BJ (cell line): ENCODE measurements around the gene CUX1. TPM values are rescaled to one million over a fixed set of nuclear protein-coding genes. Genes with fewer than 3 reads are reported as not detected.

Source experiments
- CTCF ChIA-PET: fragments of 350-600 bp; formaldehyde crosslinking; extraction: SDS; loops from one replicate; lab custom pipeline; 2021; ENCODE audit warnings: antibody characterized with exemption, inconsistent platforms; lab: Yijun Ruan, JAX
- POLR2A ChIA-PET: fragments of 300-600 bp; sonication (Branson Sonifier 250); formaldehyde crosslinking; extraction: SDS; loops from one replicate; lab custom pipeline; 2021; ENCODE audit warnings: antibody characterized with exemption; lab: Charles Lee
- DNase-seq: peaks from one replicate; pipeline ENCODE4 v3.0.0-alpha.2; 2011; ENCODE audit warnings: low read depth
- H3K27me3 ChIP-seq: 2 replicates; pipeline ENCODE4 v1.6.0; 2011; ENCODE audit warnings: low read length; ENCODE audit not compliant: control insufficient read depth, insufficient read depth
- H3K36me3 ChIP-seq: 2 replicates; pipeline ENCODE4 v1.5.1; 2011; ENCODE audit warnings: low read length; ENCODE audit not compliant: control insufficient read depth, insufficient read depth
- H3K4me3 ChIP-seq: 2 replicates; pipeline ENCODE4 v1.5.1; 2011; ENCODE audit warnings: low read depth, mild to moderate bottlenecking, control low read depth, low read length
- polyA plus RNA-seq: library from polyadenylated mRNA; depleted of rRNA; stranded (reverse); fragments of >200 nt; gene quantifications from 2 replicates; pipeline ENCODE4 v1.2.3, GENCODE V29; 2011
- TF ChIP-seq, protein P1 (sequence below): IDR thresholded peaks from 2 replicates; pipeline ENCODE4 v1.5.1; 2011; ENCODE audit warnings: low read depth, mild to moderate bottlenecking, control low read depth, inconsistent platforms, low read length, moderate library complexity; ENCODE audit not compliant: insufficient read depth

Gene CUX1
- polyA plus RNA-seq, 1 experiment, result 36.5 TPM

- TF ChIP-seq, protein P1, sequence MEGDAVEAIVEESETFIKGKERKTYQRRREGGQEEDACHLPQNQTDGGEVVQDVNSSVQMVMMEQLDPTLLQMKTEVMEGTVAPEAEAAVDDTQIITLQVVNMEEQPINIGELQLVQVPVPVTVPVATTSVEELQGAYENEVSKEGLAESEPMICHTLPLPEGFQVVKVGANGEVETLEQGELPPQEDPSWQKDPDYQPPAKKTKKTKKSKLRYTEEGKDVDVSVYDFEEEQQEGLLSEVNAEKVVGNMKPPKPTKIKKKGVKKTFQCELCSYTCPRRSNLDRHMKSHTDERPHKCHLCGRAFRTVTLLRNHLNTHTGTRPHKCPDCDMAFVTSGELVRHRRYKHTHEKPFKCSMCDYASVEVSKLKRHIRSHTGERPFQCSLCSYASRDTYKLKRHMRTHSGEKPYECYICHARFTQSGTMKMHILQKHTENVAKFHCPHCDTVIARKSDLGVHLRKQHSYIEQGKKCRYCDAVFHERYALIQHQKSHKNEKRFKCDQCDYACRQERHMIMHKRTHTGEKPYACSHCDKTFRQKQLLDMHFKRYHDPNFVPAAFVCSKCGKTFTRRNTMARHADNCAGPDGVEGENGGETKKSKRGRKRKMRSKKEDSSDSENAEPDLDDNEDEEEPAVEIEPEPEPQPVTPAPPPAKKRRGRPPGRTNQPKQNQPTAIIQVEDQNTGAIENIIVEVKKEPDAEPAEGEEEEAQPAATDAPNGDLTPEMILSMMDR, result no peak
- Histone ChIP-seq H3K27me3 (no peaks in the 10 kb centered on the region), H3K36me3 (no peaks in the 10 kb centered on the region), H3K4me3 (peak overlapping the region; percentile 77)
- ChIA-PET CTCF (interaction anchor here (0.7 kb wide), 1 partner anchor 420 kb away, joined by 5 read pairs; no protein-coding TSS in a partner anchor), POLR2A (no interaction called here)
- no peak for DNase-seq
These were observed 593 bp upstream of the CUX1 start for GRCh38 chr7:101816595-101817470.

- Histone ChIP-seq H3K36me3 (peaks cover 2% of the 10 kb centered on the region; the same call in 1 of the 2 replicates), H3K27me3 (no peaks in the 10 kb centered on the region), H3K4me3 (no peak overlapping the region; the same call in 1 of the 2 replicates)
- ChIA-PET POLR2A (no interaction called here), CTCF (interaction anchor here (0.9 to 1.6 kb wide), 2 partner anchors 75 to 277 kb away, joined by 3 to 7 read pairs; no protein-coding TSS in a partner anchor)
- TF ChIP-seq, protein P1, result no peak
- DNase-seq, result no peak
These were observed 1.1 kb downstream of the CUX1 start for GRCh38 chr7:101818287-101819071.

DNA sequence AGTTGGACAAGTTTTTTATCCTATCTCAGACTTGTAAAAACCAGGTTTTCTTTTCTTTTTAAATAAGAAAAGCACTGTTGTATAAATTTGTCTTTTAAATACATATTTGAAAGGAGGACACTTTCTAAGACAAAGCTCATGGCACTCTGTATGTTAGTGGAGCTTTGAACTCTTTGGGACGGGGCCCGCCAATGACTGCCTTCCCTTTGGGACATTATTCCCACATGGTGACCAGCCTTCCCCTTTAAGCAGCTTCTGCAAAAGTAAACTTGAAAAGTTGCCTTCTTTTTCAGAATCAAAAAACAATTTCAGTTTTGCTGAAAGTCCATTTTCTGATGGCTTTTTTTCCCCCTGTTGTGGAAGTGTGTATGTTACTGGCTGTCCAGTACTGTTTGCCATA is 1.8 kb downstream of the CUX1 start:
- H3K27me3 ChIP-seq, result no peaks in the 10 kb centered on the region
- TF ChIP-seq, protein P1, result no peak
- peaks cover 2% of the 10 kb centered on the region; the same call in 1 of the 2 replicates for H3K36me3 ChIP-seq
- no peak overlapping the region for H3K4me3 ChIP-seq
- CTCF ChIA-PET, result interaction anchor here (0.8 to 1.6 kb wide), 2 partner anchors 37 to 76 kb away, joined by 5 to 7 read pairs; no protein-coding TSS in a partner anchor
- POLR2A ChIA-PET, result no interaction called here
- no peak for DNase-seq

GRCh38 chr7:101819913-101820522 is 2.6 kb downstream of the CUX1 start:
- peaks cover 2% of the 10 kb centered on the region; the same call in 1 of the 2 replicates for H3K36me3 ChIP-seq
- TF ChIP-seq, protein P1, result no peak
- ChIA-PET POLR2A (no interaction called here), CTCF (interaction anchor here (0.8 to 1.6 kb wide), 2 partner anchors 37 to 77 kb away, joined by 5 to 7 read pairs; no protein-coding TSS in a partner anchor)
- no peak for DNase-seq
- no peak overlapping the region for H3K4me3 ChIP-seq
- H3K27me3 ChIP-seq, result no peaks in the 10 kb centered on the region
